Activated naive CD8-positive, alpha-beta T cell treated with anti-CD3 and anti-CD28 coated beads for 36 hours (primary cell): ENCODE measurements around the gene RASIP1. TPM values are rescaled to one million over a fixed set of nuclear protein-coding genes. Genes with fewer than 3 reads are reported as not detected.
"Not testable (repeated sequence)": the region's sequence is repeated elsewhere in the genome, so short reads cannot be mapped to it uniquely, and the experiment has no call there.

Source experiments
- DNase-seq: peaks from one replicate; pipeline ENCODE4 v3.0.0; 2021
- H3K27ac Mint-ChIP-seq: one replicate; pipeline ENCODE4 v1.8.0; 2022; ENCODE audit warnings: mild to moderate bottlenecking, moderate library complexity, mixed read lengths
- H3K27me3 Mint-ChIP-seq: one replicate; pipeline ENCODE4 v1.8.0; 2022; ENCODE audit warnings: mild to moderate bottlenecking, mixed read lengths
- H3K36me3 Mint-ChIP-seq: one replicate; pipeline ENCODE4 v1.8.0; 2021; ENCODE audit warnings: mild to moderate bottlenecking, mixed read lengths
- H3K4me1 Mint-ChIP-seq: one replicate; pipeline ENCODE4 v1.8.0; 2021; ENCODE audit warnings: mixed read lengths
- H3K4me3 Mint-ChIP-seq: one replicate; pipeline ENCODE4 v1.8.0; 2022; ENCODE audit warnings: mild to moderate bottlenecking, moderate library complexity, mixed read lengths
- H3K9me3 Mint-ChIP-seq: one replicate; pipeline ENCODE4 v1.8.0; 2022; ENCODE audit warnings: mixed read lengths
- total RNA-seq, 2 experiments: library from RNA; stranded (reverse); gene quantifications; one replicate each; pipeline ENCODE4 v1.2.3, GENCODE V29; 2021

RASIP1 gene, protein sequence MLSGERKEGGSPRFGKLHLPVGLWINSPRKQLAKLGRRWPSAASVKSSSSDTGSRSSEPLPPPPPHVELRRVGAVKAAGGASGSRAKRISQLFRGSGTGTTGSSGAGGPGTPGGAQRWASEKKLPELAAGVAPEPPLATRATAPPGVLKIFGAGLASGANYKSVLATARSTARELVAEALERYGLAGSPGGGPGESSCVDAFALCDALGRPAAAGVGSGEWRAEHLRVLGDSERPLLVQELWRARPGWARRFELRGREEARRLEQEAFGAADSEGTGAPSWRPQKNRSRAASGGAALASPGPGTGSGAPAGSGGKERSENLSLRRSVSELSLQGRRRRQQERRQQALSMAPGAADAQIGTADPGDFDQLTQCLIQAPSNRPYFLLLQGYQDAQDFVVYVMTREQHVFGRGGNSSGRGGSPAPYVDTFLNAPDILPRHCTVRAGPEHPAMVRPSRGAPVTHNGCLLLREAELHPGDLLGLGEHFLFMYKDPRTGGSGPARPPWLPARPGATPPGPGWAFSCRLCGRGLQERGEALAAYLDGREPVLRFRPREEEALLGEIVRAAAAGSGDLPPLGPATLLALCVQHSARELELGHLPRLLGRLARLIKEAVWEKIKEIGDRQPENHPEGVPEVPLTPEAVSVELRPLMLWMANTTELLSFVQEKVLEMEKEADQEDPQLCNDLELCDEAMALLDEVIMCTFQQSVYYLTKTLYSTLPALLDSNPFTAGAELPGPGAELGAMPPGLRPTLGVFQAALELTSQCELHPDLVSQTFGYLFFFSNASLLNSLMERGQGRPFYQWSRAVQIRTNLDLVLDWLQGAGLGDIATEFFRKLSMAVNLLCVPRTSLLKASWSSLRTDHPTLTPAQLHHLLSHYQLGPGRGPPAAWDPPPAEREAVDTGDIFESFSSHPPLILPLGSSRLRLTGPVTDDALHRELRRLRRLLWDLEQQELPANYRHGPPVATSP
- total RNA-seq: under 1 TPM; 0.40 to 0.49 TPM

- H3K27ac Mint-ChIP-seq: no peak within 1 kb of the TSS
- DNase-seq: no peak
- H3K4me1 Mint-ChIP-seq: peaks cover 11% of the 10 kb centered on the region
- peaks cover 34% of the 10 kb centered on the region for H3K27me3 Mint-ChIP-seq
- H3K36me3 Mint-ChIP-seq: no peaks in the 10 kb centered on the region
- H3K9me3 Mint-ChIP-seq: no peaks in the 10 kb centered on the region
- no peak within 1 kb of the TSS for H3K4me3 Mint-ChIP-seq
Measured at GRCh38 chr19:48740164-48740972, at the start of gene RASIP1. RASIP1 (minus strand) TSS chr19:48740610; CDS start chr19:48740282, 328 bp downstream.

DNA sequence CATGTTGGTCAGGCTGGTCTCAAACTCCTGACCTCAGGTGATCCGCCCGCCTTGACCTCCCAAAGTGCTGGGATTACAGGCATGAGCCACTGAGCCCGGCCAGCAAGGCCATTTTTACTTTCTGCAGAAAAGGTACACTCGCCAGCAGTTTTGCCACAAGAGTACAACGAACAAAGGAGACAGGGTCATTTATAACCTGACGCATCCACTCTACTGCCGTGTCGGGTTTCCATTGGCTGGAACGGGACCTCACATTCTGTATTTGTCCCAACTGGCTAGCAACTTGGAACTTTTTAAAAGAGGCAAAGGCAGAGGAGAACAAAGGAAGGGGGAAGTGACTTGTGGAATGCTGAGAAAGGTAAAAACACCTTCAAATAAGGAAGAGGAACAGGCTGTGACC, 46.9 kb upstream of the RASIP1 start:
- DNase-seq, H3K9me3 Mint-ChIP-seq, H3K4me1 Mint-ChIP-seq, H3K36me3 Mint-ChIP-seq, H3K27me3 Mint-ChIP-seq, H3K4me3 Mint-ChIP-seq, H3K27ac Mint-ChIP-seq: not testable (repeated sequence)

- H3K4me3 Mint-ChIP-seq, DNase-seq, H3K36me3 Mint-ChIP-seq, H3K27ac Mint-ChIP-seq, H3K9me3 Mint-ChIP-seq, H3K4me1 Mint-ChIP-seq: not testable (repeated sequence)
- peaks cover 15% of the 10 kb centered on the region for H3K27me3 Mint-ChIP-seq
Measured at GRCh38 chr19:48786422-48786821, 46.0 kb upstream of the RASIP1 start.

- DNase-seq: no peak
- H3K4me3 Mint-ChIP-seq: no peak overlapping the region
- no peak overlapping the region for H3K27ac Mint-ChIP-seq
- peaks cover 2% of the 10 kb centered on the region for H3K4me1 Mint-ChIP-seq
- H3K36me3 Mint-ChIP-seq: no peaks in the 10 kb centered on the region
- H3K9me3 Mint-ChIP-seq: no peaks in the 10 kb centered on the region
- H3K27me3 Mint-ChIP-seq: peaks cover 15% of the 10 kb centered on the region
Measured at GRCh38 chr19:48784527-48784926, 44.1 kb upstream of the RASIP1 start.

DNA sequence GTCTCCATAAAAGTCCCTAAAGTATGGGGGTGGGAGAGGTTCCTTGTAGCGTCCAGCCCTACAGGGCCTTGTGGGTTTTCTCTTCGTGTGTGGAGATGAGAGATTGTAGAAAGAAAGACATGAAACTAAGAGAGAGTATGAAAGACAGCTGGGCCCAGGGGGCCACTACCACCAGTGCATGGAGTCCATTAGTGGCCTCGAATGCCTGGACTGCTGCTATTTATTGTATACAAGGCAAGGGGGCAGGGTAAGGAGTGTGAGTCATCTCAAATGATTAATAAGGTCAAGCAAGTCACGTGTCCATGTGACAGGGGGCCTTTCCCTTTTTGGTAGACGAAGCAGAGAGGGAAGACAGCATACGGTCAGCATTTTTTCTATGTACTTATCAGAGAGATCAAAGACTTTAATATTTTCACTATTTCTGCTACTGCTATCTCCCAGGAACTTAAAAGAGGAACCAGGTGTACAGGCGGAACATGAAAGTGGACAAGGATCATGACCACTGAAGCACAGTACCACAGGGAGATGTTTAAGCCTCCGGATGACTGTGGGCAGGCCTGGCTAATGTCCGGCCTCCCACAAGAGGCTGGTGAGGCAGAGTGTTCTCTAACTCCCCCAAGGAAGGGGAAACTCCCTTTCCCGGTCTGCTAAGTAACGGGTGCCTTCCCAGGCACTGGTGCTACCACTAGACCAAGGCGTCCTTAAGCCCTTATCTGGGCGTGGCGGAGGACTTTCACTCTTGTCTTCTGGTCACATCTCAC, 40.4 kb upstream of the RASIP1 start:
- Mint-ChIP-seq H3K4me1 (peaks cover 2% of the 10 kb centered on the region), H3K27me3 (peaks cover 15% of the 10 kb centered on the region), H3K27ac (no peak overlapping the region), H3K4me3 (no peak overlapping the region), H3K36me3 (no peaks in the 10 kb centered on the region), H3K9me3 (no peaks in the 10 kb centered on the region)
- no peak for DNase-seq

- Mint-ChIP-seq H3K36me3 (no peaks in the 10 kb centered on the region), H3K27me3 (peaks cover 15% of the 10 kb centered on the region), H3K4me1 (peaks cover 2% of the 10 kb centered on the region), H3K4me3 (no peak overlapping the region), H3K27ac (no peak overlapping the region), H3K9me3 (no peaks in the 10 kb centered on the region)
- no peak for DNase-seq
Measured at GRCh38 chr19:48779636-48780035, 39.2 kb upstream of the RASIP1 start.

GRCh38 chr19:48777720-48778119, 37.3 kb upstream of the RASIP1 start:
- H3K4me1 Mint-ChIP-seq: peaks cover 2% of the 10 kb centered on the region
- H3K9me3 Mint-ChIP-seq: no peaks in the 10 kb centered on the region
- H3K27me3 Mint-ChIP-seq: peaks cover 9% of the 10 kb centered on the region
- no peak overlapping the region for H3K27ac Mint-ChIP-seq
- H3K36me3 Mint-ChIP-seq: no peaks in the 10 kb centered on the region
- H3K4me3 Mint-ChIP-seq: no peak overlapping the region
- DNase-seq: no peak

DNA sequence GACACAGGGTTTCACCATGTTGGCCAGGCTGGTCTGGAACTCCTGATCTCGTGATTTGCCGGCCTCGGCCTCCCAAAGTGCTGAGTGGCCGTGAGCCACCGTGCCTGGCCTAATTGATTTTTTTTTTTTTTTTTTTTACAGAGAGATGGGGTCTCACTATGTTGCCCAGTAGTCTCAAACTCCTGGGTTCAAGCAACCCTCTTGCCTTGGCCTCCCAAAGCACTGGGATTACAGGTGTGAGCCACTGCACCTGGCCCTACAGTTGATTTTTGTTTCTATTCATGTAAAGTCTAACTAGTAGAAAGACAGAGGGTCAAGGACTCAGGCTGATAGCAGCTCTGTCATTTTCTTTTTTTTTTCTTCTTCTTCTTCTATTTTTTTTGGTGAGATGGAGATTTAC, 36.7 kb upstream of the RASIP1 start:
- Mint-ChIP-seq H3K9me3 (no peaks in the 10 kb centered on the region), H3K27ac (no peak overlapping the region), H3K4me1 (no peaks in the 10 kb centered on the region), H3K27me3 (peaks cover 5% of the 10 kb centered on the region), H3K4me3 (no peak overlapping the region), H3K36me3 (no peaks in the 10 kb centered on the region)
- DNase-seq: no peak

DNA sequence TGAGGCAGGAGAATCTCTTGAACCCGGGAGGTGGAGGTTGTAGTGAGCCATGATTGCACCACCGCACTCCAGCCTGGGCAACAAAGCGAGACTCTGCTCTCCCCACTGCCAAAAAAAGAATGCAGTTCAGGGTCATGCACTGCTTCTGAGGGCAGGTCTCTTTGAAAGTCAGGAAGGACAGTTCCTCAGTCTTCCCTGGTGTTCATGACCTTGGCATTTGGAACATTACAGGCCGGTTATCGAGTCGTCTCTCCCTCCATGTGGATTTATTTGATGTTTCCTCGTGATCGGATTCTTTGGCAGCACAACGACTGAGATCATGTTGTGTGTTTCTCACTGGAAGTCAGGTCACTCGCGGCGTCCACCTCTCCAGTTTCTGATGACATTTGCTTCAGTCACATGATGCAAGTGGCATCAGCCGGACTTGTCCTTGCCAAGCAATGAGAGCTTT, 32.1 kb upstream of the RASIP1 start:
- Mint-ChIP-seq H3K4me1 (no peaks in the 10 kb centered on the region), H3K27me3 (peaks cover 7% of the 10 kb centered on the region), H3K36me3 (no peaks in the 10 kb centered on the region), H3K4me3 (no peak overlapping the region), H3K27ac (no peak overlapping the region), H3K9me3 (no peaks in the 10 kb centered on the region)
- DNase-seq: no peak

- no peak for DNase-seq
- Mint-ChIP-seq H3K36me3 (no peaks in the 10 kb centered on the region), H3K27ac (no peak overlapping the region), H3K4me1 (no peaks in the 10 kb centered on the region), H3K27me3 (peaks cover 10% of the 10 kb centered on the region), H3K4me3 (no peak overlapping the region), H3K9me3 (no peaks in the 10 kb centered on the region)
Measured at GRCh38 chr19:48770734-48771472, 30.5 kb upstream of the RASIP1 start.

- no peaks in the 10 kb centered on the region for H3K4me1 Mint-ChIP-seq
- no peak overlapping the region for H3K4me3 Mint-ChIP-seq
- no peak for DNase-seq
- no peak overlapping the region for H3K27ac Mint-ChIP-seq
- no peaks in the 10 kb centered on the region for H3K9me3 Mint-ChIP-seq
- H3K27me3 Mint-ChIP-seq: peaks cover 10% of the 10 kb centered on the region
- no peaks in the 10 kb centered on the region for H3K36me3 Mint-ChIP-seq
Measured at GRCh38 chr19:48770266-48770665, 29.9 kb upstream of the RASIP1 start.

GRCh38 chr19:48768994-48769713, 28.7 kb upstream of the RASIP1 start:
- Mint-ChIP-seq H3K27me3 (peaks cover 10% of the 10 kb centered on the region), H3K4me3 (no peak overlapping the region), H3K27ac (no peak overlapping the region), H3K36me3 (no peaks in the 10 kb centered on the region), H3K4me1 (no peaks in the 10 kb centered on the region), H3K9me3 (no peaks in the 10 kb centered on the region)
- no peak for DNase-seq

DNA sequence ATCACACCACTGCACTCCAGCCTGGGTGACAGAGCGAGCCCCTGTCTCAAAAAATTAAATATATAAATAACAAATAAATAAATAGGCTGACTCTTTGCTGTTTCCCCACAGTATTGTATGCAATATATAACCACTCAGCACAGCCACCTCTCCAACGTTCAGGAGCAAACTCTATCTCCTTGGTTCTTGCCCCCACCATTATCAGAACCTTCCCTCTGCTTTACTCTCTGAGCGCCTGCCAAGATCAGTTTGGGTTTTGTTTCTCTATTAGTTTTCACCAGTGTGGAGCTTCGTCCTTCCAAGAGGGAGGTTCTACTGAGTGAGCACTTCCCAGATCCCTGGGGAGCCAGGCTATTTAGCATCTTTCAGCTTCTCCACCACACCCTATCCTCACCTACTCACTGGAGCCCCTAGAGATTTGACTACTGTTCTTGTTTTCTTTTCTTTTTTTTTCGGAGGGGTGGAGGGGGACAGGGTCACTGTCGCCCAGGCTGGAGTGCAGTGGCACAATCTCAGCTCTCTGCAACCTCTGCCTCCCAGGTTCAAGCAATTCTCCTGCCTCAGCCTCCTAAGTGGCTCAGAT, 27.9 kb upstream of the RASIP1 start:
- H3K27ac Mint-ChIP-seq, H3K4me3 Mint-ChIP-seq, H3K9me3 Mint-ChIP-seq: not testable (repeated sequence)

More for the DNA sequence above, 27.9 kb upstream of the RASIP1 start:
- not testable (repeated sequence) for H3K4me1 Mint-ChIP-seq, DNase-seq, H3K36me3 Mint-ChIP-seq
- H3K27me3 Mint-ChIP-seq: peaks cover 10% of the 10 kb centered on the region
